AG09309 (cell line): ENCODE results near the gene MAN1C1.

Experiments used
- DNase-seq: peaks from one replicate; pipeline ENCODE4 v3.0.0-alpha.2; 2010; ENCODE audit warnings: low read depth
- H3K4me3 ChIP-seq: 2 replicates; pipeline ENCODE4 v1.5.1; 2011; ENCODE audit warnings: mild to moderate bottlenecking, low read depth, low read length, moderate library complexity; ENCODE audit not compliant: control insufficient read depth
- TF ChIP-seq, protein P1 (sequence below): IDR thresholded peaks from 2 replicates; pipeline ENCODE4 v1.5.1; 2011; ENCODE audit warnings: mild to moderate bottlenecking, low read depth, low read length, inconsistent platforms; ENCODE audit not compliant: insufficient read depth, control insufficient read depth; ENCODE audit errors: missing control alignments

The MAN1C1 gene

DNA sequence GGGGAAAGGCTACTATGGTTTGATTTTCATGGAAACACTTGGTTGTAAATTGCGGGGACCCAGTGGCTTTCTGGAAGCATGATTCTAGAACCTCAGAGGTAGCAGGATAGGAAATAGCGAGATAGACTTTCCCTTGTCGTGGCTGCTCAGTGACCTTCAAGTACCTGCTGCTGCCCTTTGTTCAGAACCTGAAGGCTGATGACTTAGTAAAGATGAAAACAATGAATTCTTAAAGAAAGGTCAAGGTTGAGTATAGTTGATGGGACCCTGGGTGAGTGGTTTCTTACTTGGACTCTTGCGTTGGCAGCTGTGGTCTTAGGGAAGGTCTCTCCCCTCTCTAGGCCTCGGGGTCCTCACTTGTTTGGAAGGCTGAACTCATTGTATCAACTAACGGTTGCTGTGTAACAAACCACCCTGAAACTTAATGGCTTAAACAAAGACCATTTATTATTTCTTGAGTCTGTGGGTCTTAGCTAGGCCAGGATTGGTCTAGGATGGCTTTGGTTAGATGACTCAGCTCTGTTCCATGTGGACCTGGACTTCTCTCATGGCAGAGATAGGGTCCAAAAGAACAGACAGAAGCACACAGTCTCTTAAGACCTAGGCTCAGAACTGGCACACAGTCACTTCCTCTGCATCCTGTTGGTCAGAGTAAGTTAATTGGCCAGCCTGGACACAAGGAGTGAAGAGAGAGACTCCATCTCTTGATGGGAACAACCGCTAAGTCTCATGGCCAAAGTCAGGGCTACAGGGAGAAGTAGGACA, 94.2 kb downstream of the MAN1C1 start:
- TF ChIP-seq, protein P1, sequence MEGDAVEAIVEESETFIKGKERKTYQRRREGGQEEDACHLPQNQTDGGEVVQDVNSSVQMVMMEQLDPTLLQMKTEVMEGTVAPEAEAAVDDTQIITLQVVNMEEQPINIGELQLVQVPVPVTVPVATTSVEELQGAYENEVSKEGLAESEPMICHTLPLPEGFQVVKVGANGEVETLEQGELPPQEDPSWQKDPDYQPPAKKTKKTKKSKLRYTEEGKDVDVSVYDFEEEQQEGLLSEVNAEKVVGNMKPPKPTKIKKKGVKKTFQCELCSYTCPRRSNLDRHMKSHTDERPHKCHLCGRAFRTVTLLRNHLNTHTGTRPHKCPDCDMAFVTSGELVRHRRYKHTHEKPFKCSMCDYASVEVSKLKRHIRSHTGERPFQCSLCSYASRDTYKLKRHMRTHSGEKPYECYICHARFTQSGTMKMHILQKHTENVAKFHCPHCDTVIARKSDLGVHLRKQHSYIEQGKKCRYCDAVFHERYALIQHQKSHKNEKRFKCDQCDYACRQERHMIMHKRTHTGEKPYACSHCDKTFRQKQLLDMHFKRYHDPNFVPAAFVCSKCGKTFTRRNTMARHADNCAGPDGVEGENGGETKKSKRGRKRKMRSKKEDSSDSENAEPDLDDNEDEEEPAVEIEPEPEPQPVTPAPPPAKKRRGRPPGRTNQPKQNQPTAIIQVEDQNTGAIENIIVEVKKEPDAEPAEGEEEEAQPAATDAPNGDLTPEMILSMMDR = no peak

GRCh38 chr1:25711555-25712298, 95.1 kb downstream of the MAN1C1 start:
- DNase-seq = no peak
- TF ChIP-seq, protein P1 = no peak
- no peak overlapping the region for H3K4me3 ChIP-seq

More for the DNA sequence above, 94.2 kb downstream of the MAN1C1 start:
- no peak for DNase-seq
- no peak overlapping the region for H3K4me3 ChIP-seq

DNA sequence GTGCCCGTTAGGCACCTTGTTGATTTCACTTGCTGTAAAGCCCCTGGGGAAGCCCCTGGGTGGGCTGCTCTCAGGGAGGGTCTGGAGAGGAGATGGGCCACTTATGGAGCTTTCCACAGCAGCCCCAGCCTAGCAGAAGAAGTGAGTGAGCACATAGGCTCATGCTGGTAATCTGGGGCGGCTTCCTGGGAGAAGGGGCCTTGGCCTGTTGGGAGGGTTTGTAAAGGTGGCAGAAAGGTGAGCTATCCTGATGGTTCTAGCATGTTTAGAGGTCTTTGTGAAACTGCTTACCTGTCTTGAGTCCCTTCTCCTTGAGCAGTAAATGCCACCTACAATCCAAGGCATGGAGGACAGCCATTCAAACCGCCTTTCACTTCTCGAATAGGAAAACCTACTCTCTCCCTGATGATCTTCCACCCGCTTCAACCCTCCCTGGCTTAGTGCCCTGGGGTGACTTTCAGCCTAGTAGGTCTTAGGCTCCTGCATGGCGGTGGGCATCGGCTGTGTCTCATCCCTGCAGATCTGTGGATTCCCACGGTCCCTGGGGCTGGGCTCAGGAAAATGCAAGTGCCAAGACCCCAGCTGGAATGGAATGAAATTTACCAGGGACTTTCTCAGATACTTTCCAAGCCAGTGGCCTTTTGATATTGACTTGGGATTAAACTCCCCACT, 95.8 kb downstream of the MAN1C1 start:
- no peak for DNase-seq
- H3K4me3 ChIP-seq = no peak overlapping the region
- TF ChIP-seq, protein P1 = no peak

DNA sequence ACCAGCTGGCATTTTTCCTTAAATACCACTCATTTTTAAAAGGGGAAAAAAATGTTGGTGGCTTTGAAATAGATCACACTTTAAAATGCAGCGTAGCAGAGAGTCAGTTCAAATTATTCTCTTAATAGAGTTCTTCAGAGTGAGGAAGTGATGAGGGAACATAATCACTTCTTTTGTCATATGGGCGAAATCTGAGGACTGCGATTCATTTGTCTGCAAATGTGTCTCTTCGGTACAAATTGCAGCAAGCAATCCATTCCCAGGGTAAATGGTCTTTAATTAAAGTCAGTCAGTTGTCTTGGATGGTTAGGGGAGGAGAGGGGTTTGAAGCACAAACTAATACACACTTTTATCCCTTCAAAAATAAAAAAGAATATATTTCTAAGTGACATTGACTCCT, 97.4 kb downstream of the MAN1C1 start:
- TF ChIP-seq, protein P1 = no peak
- no peak for DNase-seq
- H3K4me3 ChIP-seq = no peak overlapping the region

DNA sequence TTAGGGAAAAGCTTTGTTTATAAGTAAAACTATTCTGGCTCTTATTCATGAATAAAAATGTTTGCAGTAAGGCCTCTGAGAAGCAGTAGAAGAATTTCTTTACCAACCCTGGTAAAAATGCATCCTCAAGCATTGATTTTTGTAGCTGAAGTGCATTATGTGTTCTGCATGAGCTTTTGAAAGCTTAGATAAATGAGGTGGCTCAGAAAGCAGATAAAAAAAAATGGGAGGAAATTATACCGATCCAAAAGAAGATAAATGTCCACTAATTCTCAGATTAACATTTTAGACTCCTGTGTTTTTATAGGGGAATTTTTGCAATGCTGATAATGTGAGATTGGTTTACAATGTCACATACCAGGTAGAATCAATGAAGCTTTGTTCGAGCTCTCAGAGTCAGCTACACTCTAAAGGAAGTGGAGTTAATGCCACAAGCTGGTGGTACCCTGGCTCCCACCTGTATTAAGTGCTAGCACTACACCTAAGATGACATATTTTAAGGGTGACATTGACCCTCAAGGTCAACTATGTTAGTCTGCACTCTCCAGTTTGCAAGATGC, 97.9 kb downstream of the MAN1C1 start:
- H3K4me3 ChIP-seq = no peak overlapping the region
- DNase-seq = no peak
- TF ChIP-seq, protein P1 = no peak

DNA sequence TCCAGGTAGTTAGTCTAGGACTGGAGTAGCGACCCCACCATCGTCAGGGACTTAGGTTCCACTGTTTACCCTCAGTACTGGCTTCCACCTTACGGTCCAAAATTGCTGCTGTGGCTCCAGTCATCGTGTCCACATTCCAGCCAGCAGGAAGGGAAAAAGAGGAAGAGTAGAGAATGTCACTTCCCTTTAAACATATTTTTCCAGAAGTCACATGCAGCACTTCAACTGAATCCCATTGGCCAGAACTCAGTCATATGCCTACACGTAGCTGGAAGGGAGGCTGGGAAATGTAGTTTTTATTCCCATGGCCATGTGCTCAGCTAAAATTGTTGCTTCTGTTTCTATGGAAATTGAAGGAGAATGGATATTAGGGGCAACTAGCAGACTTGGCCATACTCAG, 99.3 kb downstream of the MAN1C1 start:
- TF ChIP-seq, protein P1 = no peak
- H3K4me3 ChIP-seq = no peak overlapping the region
- DNase-seq = no peak
